HepG2 (cell line): Measurements from ENCODE around the gene BCAS3. TPM values are rescaled to one million over a fixed set of nuclear protein-coding genes. Genes with fewer than 3 reads are reported as not detected.
A peak's percentile ranks its signal among the peaks of the same experiment; 100 is the strongest.

Source experiments
- ATAC-seq: fragments of 200-7000 bp; cut with Tn5 transposase; 3 replicates; pipeline ENCODE4 v1.9.1; 2020; ENCODE audit warnings: mild to moderate bottlenecking, moderate library complexity
- BruUV-seq: library from RNA; stranded (reverse); fragments of 400-500 nt; replicated peaks from 2 replicates; lab custom pipeline; 2021; lab: Mats Ljungman, UMichigan
- CTCF ChIA-PET: fragments of 300-600 bp; formaldehyde crosslinking; extraction: SDS; loops from one replicate; lab custom pipeline; 2021; ENCODE audit warnings: low total read pairs, inconsistent platforms, low intra/inter-chr PET ratio; lab: Yijun Ruan, JAX
- POLR2A ChIA-PET: fragments of 350-600 bp; sonication (Branson Sonifier 250); formaldehyde crosslinking; loops from one replicate; lab custom pipeline; 2020; ENCODE audit warnings: antibody characterized with exemption, inconsistent platforms; lab: Yijun Ruan, JAX
- DNase-seq: peaks from one replicate; pipeline ENCODE4 v3.0.0-alpha.2; 2015; ENCODE audit warnings: low spot score
- FAIRE-seq: peaks from 3 replicates; lab custom pipeline; 2011; peaks lifted over from hg19 to GRCh38; lab: Jason Lieb, UNC
- H2AFZ ChIP-seq: one replicate; pipeline ENCODE4 v1.6.1; 2011; ENCODE audit warnings: low read length, inconsistent platforms
- H3K27ac ChIP-seq: fragments of 300-600 bp; 3 replicates; pipeline ENCODE4 v1.8.0; 2011; ENCODE audit warnings: mixed run types, mild to moderate bottlenecking, mixed read lengths, low read length, inconsistent platforms; ENCODE audit not compliant: insufficient read depth; ENCODE audit errors: extremely low read length
- H3K27me3 ChIP-seq, 2 experiments: fragments of 200-600 bp in 1 of 2; 2 replicates in 1 of 2; 3 replicates in 1 of 2; pipeline versions ENCODE4 v1.6.0 to v1.8.0; 2011; ENCODE audit warnings: low read length in 2 of 2, mild to moderate bottlenecking in 2 of 2, moderate library complexity in 2 of 2, inconsistent platforms in 1 of 2; ENCODE audit not compliant: insufficient read depth in 2 of 2, control insufficient read depth in 1 of 2
- H3K36me3 ChIP-seq, 2 experiments: fragments of 200-600 bp in 1 of 2; replicated peaks in 1 of 2; 2 replicates in 1 of 2; 3 replicates in 1 of 2; pipeline versions ENCODE4 v1.5.1 to v1.8.0; 2011; ENCODE audit warnings: low read length in 2 of 2, inconsistent platforms in 1 of 2; ENCODE audit not compliant: insufficient read depth in 2 of 2, control insufficient read depth in 1 of 2
- H3K4me1 ChIP-seq: 2 replicates; pipeline ENCODE4 v1.5.1; 2012; ENCODE audit warnings: low read length, inconsistent platforms; ENCODE audit not compliant: insufficient read depth
- H3K4me2 ChIP-seq: 2 replicates; pipeline ENCODE4 v1.6.0; 2011; ENCODE audit warnings: low read depth, low read length, inconsistent platforms
- H3K4me3 ChIP-seq, 3 experiments: fragments of 200-600 bp in 1 of 3; sonication (generic), shearing (Covaris generic) in 1 of 3; replicated peaks in 1 of 3; 2 replicates each; pipeline ENCODE4 v1.5.1; 2011 to 2016; ENCODE audit warnings: low read length in 3 of 3, inconsistent platforms in 2 of 3, low read depth in 2 of 3, mild to moderate bottlenecking in 2 of 3, control low read depth in 1 of 3, mixed read lengths in 1 of 3; ENCODE audit not compliant: insufficient read depth in 1 of 3
- H3K79me2 ChIP-seq: one replicate; pipeline ENCODE4 v1.6.1; 2011; ENCODE audit warnings: low read length, inconsistent platforms; ENCODE audit not compliant: insufficient read depth
- H3K9ac ChIP-seq: 2 replicates; pipeline ENCODE4 v1.6.0; 2011; ENCODE audit warnings: mild to moderate bottlenecking, low read depth, low read length, inconsistent platforms; ENCODE audit not compliant: insufficient read depth
- H3K9me3 ChIP-seq: 2 replicates; pipeline ENCODE4 v1.5.1; 2012; ENCODE audit warnings: mild to moderate bottlenecking, low read length
- H4K20me1 ChIP-seq: 2 replicates; pipeline ENCODE4 v1.6.0; 2011; ENCODE audit warnings: inconsistent platforms, mild to moderate bottlenecking, low read length, moderate library complexity; ENCODE audit not compliant: insufficient read depth
- ARNT ChIP-seq: fragments of 450-650 bp; IDR thresholded peaks from 2 replicates; pipeline ENCODE4 v1.6.1; 2017
- CAMTA2 ChIP-seq: sonication (generic); formaldehyde crosslinking; IDR thresholded peaks from 2 replicates; pipeline ENCODE4 v1.4.0; 2020; ENCODE audit warnings: mild to moderate bottlenecking, missing genetic modification reagents, borderline replicate concordance
- CCAR2 ChIP-seq: fragments of 200-400 bp; formaldehyde crosslinking; optimal IDR thresholded peaks from 2 replicates; pipeline ENCODE3; 2018; ENCODE audit warnings: low read depth, mild to moderate bottlenecking, low read length, moderate library complexity
- ESRRA ChIP-seq: sonication (generic); formaldehyde crosslinking; IDR thresholded peaks from 2 replicates; pipeline ENCODE4 v1.5.1; 2020; ENCODE audit warnings: mild to moderate bottlenecking, low read depth, missing genetic modification reagents
- GTF2F1 ChIP-seq: fragments of 150-350 bp; IDR thresholded peaks from 2 replicates; pipeline ENCODE4 v1.6.1; 2014; ENCODE audit warnings: low read length
- HDAC1 ChIP-seq: sonication (generic); formaldehyde crosslinking; IDR thresholded peaks from 2 replicates; pipeline ENCODE4 v1.5.1; 2020; ENCODE audit warnings: mild to moderate bottlenecking, missing genetic modification reagents
- HNF4A ChIP-seq: sonication (generic); formaldehyde crosslinking; IDR thresholded peaks from 2 replicates; pipeline ENCODE4 v1.4.0; 2020; ENCODE audit warnings: missing genetic modification reagents
- MED1 ChIP-seq: sonication (generic); formaldehyde crosslinking; IDR thresholded peaks from 2 replicates; pipeline ENCODE4 v1.4.0; 2020; ENCODE audit warnings: missing genetic modification reagents
- NFYB ChIP-seq: sonication (generic); formaldehyde crosslinking; IDR thresholded peaks from 2 replicates; pipeline ENCODE4 v1.4.0; 2020; ENCODE audit warnings: missing genetic modification reagents
- RNF2 ChIP-seq: fragments of 450-650 bp; conservative IDR thresholded peaks from 2 replicates; pipeline ENCODE4 v1.6.1; 2016; ENCODE audit warnings: low read depth
- ZBTB3 ChIP-seq: sonication (generic); formaldehyde crosslinking; IDR thresholded peaks from 2 replicates; pipeline ENCODE4 v1.4.0; 2020; ENCODE audit warnings: low read depth, mild to moderate bottlenecking, moderate library complexity, missing genetic modification reagents, borderline replicate concordance
- ZNF124 ChIP-seq: sonication (generic); formaldehyde crosslinking; IDR thresholded peaks from 2 replicates; pipeline ENCODE4 v1.4.0; 2020; ENCODE audit warnings: missing genetic modification reagents
- ZNF3 ChIP-seq: IDR thresholded peaks from 2 replicates; pipeline ENCODE4 v1.7.0; 2017; ENCODE audit warnings: inconsistent platforms
- ZNF570 ChIP-seq: sonication (generic); formaldehyde crosslinking; IDR thresholded peaks from 2 replicates; pipeline ENCODE4 v1.4.0; 2020; ENCODE audit warnings: mild to moderate bottlenecking, missing genetic modification reagents, borderline replicate concordance
- ZNF629 ChIP-seq: sonication (generic); formaldehyde crosslinking; conservative IDR thresholded peaks from 2 replicates; pipeline ENCODE4 v1.5.0; 2020; ENCODE audit warnings: missing genetic modification reagents
- ZNF672 ChIP-seq: sonication (generic); formaldehyde crosslinking; IDR thresholded peaks from 2 replicates; pipeline ENCODE4 v1.8.1; 2022; ENCODE audit warnings: missing genetic modification reagents
- ZNF768 ChIP-seq: sonication (generic); formaldehyde crosslinking; IDR thresholded peaks from 2 replicates; pipeline ENCODE4 v1.4.0; 2020; ENCODE audit warnings: missing genetic modification reagents
- WGBS: methylation state at CpG from one replicate; pipeline ENCODE4 v1.1.6; 2017; ENCODE audit warnings: low lambda C conversion rate; 5-methylcytosine and 5-hydroxymethylcytosine counted together
- in situ Hi-C: cut with HindIII; loops from 2 replicates; pipeline ENCODE4 v1.10.0; 2017; ENCODE audit warnings: low pct_unique_long_range_greater_than_20kb; ENCODE audit not compliant: extremely low pct_ligation_motif_present
- intact Hi-C: fragments of 100-400 bp; cut with micrococcal nuclease; formaldehyde crosslinking; loops from one replicate; pipeline ENCODE4 v1.10.0; 2022; ENCODE audit not compliant: unreplicated experiment
- polyA plus RNA-seq, 8 experiments: library from polyadenylated mRNA; depleted of rRNA in 3 of 8; stranded (reverse) in 7 of 8; unstranded in 1 of 8; fragments of >200 nt; fragmentation: Illumina TruSeq in 4 of 8; extraction: Trizol in 4 of 8; gene quantifications; 2 replicates each; pipeline versions ENCODE4 v1.2.1 to v1.2.3, GENCODE V29; 2011 to 2016; ENCODE audit warnings: low read depth in 4 of 8, missing spikeins in 1 of 8, mixed read lengths in 1 of 8; ENCODE audit not compliant: insufficient read depth in 1 of 8
- total RNA-seq, 5 experiments: library from RNA; depleted of rRNA; stranded (reverse); fragments of >200 nt; fragmentation: Illumina TruSeq; extraction: Trizol; gene quantifications; 2 replicates each; pipeline ENCODE4 v1.2.3, GENCODE V29; 2016; ENCODE audit warnings: low read depth in 1 of 5
- TF ChIP-seq, protein P1 (sequence below): sonication (generic); formaldehyde crosslinking; IDR thresholded peaks from 2 replicates; pipeline ENCODE4 v1.8.0; 2022; ENCODE audit warnings: low read depth, missing genetic modification reagents
- TF ChIP-seq, protein P2 (sequence below), 2 experiments: sonication (generic) in 1 of 2; formaldehyde crosslinking in 1 of 2; IDR thresholded peaks; 2 replicates each; pipeline versions ENCODE4 v1.4.0 to v1.6.1; 2018 to 2020; ENCODE audit warnings: missing genetic modification reagents in 2 of 2, borderline replicate concordance in 1 of 2, low read depth in 1 of 2, mild to moderate bottlenecking in 1 of 2, missing biosample characterization in 1 of 2
- TF ChIP-seq, protein P3 (sequence below): sonication (generic); formaldehyde crosslinking; IDR thresholded peaks from 2 replicates; pipeline ENCODE4 v1.4.0; 2020; ENCODE audit warnings: mild to moderate bottlenecking, low read depth, missing genetic modification reagents
- TF ChIP-seq, protein P4 (sequence below): sonication (generic); formaldehyde crosslinking; IDR thresholded peaks from 2 replicates; pipeline ENCODE4 v1.4.0; 2020; ENCODE audit warnings: missing genetic modification reagents; ENCODE audit errors: not compliant biosample characterization

BCAS3 gene
- total and polyA plus RNA-seq, 2 of the 13 experiments (the other 11 are each of a cell fraction or from before 2014, with no cell fraction given): 10.7 to 11.2 TPM

DNA sequence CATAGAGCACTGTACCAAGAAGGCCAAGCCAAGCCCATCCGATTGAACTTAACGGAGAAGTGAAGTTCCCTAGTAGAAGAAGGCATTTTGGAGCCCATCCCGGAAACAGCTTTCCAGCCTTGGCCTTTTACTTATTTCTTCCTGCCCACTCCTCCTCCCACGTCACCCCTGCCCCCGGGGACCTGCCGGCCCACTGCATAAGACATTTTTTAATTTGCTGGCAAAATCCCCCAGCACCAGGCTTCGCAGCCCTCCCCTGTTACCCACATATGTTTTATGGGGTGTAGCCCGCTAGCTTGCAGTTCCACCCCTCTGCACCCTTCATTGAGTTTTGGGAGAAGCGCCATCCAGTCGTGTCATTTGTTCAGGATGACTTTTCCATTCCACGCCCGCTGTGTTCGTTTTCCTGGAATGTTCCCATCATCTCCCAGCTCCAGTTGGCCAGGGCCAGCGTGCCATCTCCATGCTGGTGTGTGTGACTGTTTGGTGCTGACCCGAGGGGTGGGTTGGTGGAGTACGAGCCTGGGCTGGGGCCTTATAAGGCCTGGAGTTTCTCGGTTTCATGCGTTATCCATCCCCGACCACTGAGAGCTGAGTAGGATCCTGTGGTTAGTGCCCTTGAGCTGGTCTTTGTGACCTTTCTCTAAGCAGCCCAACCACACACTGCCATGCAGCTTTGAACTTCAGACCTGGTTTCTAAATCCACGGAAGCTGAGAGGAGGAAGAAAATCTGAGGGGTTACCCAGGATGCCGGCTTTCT, 702.0 kb downstream of the BCAS3 start:
- POLR2A ChIA-PET: interaction anchor here (1.0 to 1.7 kb wide), 5 partner anchors 14 to 44 kb away, joined by 3 to 14 read pairs (median 6); partner anchors contain the start of gene TBX2
- FAIRE-seq: peak; percentile 96
- TF ChIP-seq, protein P1, sequence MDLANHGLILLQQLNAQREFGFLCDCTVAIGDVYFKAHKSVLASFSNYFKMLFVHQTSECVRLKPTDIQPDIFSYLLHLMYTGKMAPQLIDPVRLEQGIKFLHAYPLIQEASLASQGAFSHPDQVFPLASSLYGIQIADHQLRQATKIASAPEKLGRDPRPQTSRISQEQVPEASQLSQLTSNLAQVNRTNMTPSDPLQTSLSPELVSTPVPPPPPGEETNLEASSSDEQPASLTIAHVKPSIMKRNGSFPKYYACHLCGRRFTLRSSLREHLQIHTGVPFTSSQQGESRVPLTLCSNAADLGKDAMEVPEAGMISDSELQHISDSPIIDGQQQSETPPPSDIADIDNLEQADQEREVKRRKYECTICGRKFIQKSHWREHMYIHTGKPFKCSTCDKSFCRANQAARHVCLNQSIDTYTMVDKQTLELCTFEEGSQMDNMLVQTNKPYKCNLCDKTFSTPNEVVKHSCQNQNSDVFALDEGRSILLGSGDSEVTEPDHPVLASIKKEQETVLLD: no peak
- TF ChIP-seq, protein P2, sequence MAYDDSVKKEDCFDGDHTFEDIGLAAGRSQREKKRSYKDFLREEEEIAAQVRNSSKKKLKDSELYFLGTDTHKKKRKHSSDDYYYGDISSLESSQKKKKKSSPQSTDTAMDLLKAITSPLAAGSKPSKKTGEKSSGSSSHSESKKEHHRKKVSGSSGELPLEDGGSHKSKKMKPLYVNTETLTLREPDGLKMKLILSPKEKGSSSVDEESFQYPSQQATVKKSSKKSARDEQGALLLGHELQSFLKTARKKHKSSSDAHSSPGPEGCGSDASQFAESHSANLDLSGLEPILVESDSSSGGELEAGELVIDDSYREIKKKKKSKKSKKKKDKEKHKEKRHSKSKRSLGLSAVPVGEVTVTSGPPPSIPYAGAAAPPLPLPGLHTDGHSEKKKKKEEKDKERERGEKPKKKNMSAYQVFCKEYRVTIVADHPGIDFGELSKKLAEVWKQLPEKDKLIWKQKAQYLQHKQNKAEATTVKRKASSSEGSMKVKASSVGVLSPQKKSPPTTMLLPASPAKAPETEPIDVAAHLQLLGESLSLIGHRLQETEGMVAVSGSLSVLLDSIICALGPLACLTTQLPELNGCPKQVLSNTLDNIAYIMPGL (CRISPR knock-in tag; IDR thresholded peaks at IDR 0.05; ENCODE audit: borderline replicate concordance in 1 of 2, low read depth in 1 of 2): peak in 1 of 2 experiments; percentile 38; a peak in 1 of 4 replicates
- TF ChIP-seq ZNF768 (peak; percentile 39; the same call in 1 of the 2 replicates), ESRRA (CRISPR knock-in tag) (peak; percentile 99), HNF4A (CRISPR knock-in tag) (peak; percentile 87), MED1 (CRISPR knock-in tag) (0 out of 2 replicates have a peak, but pooled peaks have one; percentile 27), HDAC1 (CRISPR knock-in tag) (peak; percentile 37; the same call in 1 of the 2 replicates), ARNT (no peak), ZNF672 (CRISPR knock-in tag) (no peak), CAMTA2 (CRISPR knock-in tag) (no peak), GTF2F1 (no peak), NFYB (CRISPR knock-in tag) (no peak), RNF2 (no peak), ZNF124 (CRISPR knock-in tag) (no peak), CCAR2 (no peak), ZNF3 (CRISPR knock-in tag) (no peak), ZBTB3 (no peak), ZNF570 (CRISPR knock-in tag) (no peak), ZNF629 (CRISPR knock-in tag) (no peak)
- TF ChIP-seq, protein P3, sequence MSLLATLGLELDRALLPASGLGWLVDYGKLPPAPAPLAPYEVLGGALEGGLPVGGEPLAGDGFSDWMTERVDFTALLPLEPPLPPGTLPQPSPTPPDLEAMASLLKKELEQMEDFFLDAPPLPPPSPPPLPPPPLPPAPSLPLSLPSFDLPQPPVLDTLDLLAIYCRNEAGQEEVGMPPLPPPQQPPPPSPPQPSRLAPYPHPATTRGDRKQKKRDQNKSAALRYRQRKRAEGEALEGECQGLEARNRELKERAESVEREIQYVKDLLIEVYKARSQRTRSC (CRISPR knock-in tag): no peak
- TF ChIP-seq, protein P4, sequence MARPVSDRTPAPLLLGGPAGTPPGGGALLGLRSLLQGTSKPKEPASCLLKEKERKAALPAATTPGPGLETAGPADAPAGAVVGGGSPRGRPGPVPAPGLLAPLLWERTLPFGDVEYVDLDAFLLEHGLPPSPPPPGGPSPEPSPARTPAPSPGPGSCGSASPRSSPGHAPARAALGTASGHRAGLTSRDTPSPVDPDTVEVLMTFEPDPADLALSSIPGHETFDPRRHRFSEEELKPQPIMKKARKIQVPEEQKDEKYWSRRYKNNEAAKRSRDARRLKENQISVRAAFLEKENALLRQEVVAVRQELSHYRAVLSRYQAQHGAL (CRISPR knock-in tag): no peak

More for the DNA sequence above, 702.0 kb downstream of the BCAS3 start:
- Histone ChIP-seq H3K27me3 (no peaks in the 10 kb centered on the region), H2AFZ (no peak overlapping the region), H3K9ac (no peak overlapping the region), H3K4me3 (peak overlapping the region in 1 of 3 experiments; percentile 38; a peak in 2 of 6 replicates), H4K20me1 (no peaks in the 10 kb centered on the region), H3K4me2 (peak overlapping the region; percentile 64), H3K27ac (peak overlapping the region; percentile 43), H3K36me3 (no peaks in the 10 kb centered on the region), H3K4me1 (peaks cover 75% of the 10 kb centered on the region), H3K9me3 (no peaks in the 10 kb centered on the region), H3K79me2 (no peaks in the 10 kb centered on the region)
- in situ Hi-C loops (no loop called here), intact Hi-C loops (loop anchor here (1.0 kb wide), 1 partner anchor 14 kb away; no protein-coding TSS in a partner anchor)
- peak; percentile 51 for ATAC-seq
- no TSS peak for BruUV-seq
- 67% methylated on average over 21 of the region's 21 CpGs for WGBS
- CTCF ChIA-PET: no interaction called here
- peak; percentile 58 for DNase-seq
